ENCODE results near the gene PRPF38B. TPM values are rescaled to one million over a fixed set of nuclear protein-coding genes. Genes with fewer than 3 reads are reported as not detected.

Gene PRPF38B
- total RNA-seq, 1 donor = 14.1 TPM

GRCh38 chr1:108657356-108658080, 34.6 kb upstream of the PRPF38B start:
- no peak for DNase-seq (ENCODE audit: insufficient read length, low spot score, missing footprints)
- no peak overlapping the region for H3K27ac ChIP-seq (ENCODE audit: low read depth, low read length)
- no peaks in the 10 kb centered on the region for H3K27me3 ChIP-seq (ENCODE audit: insufficient read depth, low read length)
- H3K9me3 ChIP-seq (ENCODE audit: low read depth, low read length) = no peaks in the 10 kb centered on the region
- H2AFZ ChIP-seq (ENCODE audit: low read length) = no peak overlapping the region
- H3K79me2 ChIP-seq (ENCODE audit: insufficient read depth, low read length) = no peaks in the 10 kb centered on the region
- no peaks in the 10 kb centered on the region for H4K20me1 ChIP-seq (ENCODE audit: insufficient read depth, low read length)
- no peaks in the 10 kb centered on the region for H3K36me3 ChIP-seq (ENCODE audit: insufficient read depth, low read length)
- no peak overlapping the region for H3K4me3 ChIP-seq (ENCODE audit: insufficient read depth, low read length)
- no peak for TF ChIP-seq CTCF (IDR thresholded peaks at IDR 0.05; ENCODE audit: extremely low read depth, low read depth, low read length)
- H3K4me1 ChIP-seq (ENCODE audit: insufficient read depth, low read length) = peaks cover 3% of the 10 kb centered on the region
- no peak overlapping the region for H3K4me2 ChIP-seq (ENCODE audit: insufficient read depth, low read length)

- Histone ChIP-seq H3K27me3 (ENCODE audit: insufficient read depth, low read length) (no peaks in the 10 kb centered on the region), H4K20me1 (ENCODE audit: insufficient read depth, low read length) (no peaks in the 10 kb centered on the region), H3K4me2 (ENCODE audit: insufficient read depth, low read length) (peak within 1 kb of the TSS; percentile 84), H3K4me1 (ENCODE audit: insufficient read depth, low read length) (peaks cover 3% of the 10 kb centered on the region), H3K36me3 (ENCODE audit: insufficient read depth, low read length) (no peaks in the 10 kb centered on the region), H2AFZ (ENCODE audit: low read length) (peak within 1 kb of the TSS; percentile 98), H3K27ac (ENCODE audit: low read depth, low read length) (peak within 1 kb of the TSS; percentile 88), H3K9me3 (ENCODE audit: low read depth, low read length) (no peaks in the 10 kb centered on the region), H3K79me2 (ENCODE audit: insufficient read depth, low read length) (no peaks in the 10 kb centered on the region), H3K4me3 (ENCODE audit: insufficient read depth, low read length) (peak within 1 kb of the TSS; percentile 83)
- TF ChIP-seq CTCF (IDR thresholded peaks at IDR 0.05; ENCODE audit: extremely low read depth, low read depth, low read length) = no peak
- peak; percentile 93 for DNase-seq (ENCODE audit: insufficient read length, low spot score, missing footprints)
These were observed 31.0 kb upstream of the PRPF38B start, which contains the start of gene HENMT1 for GRCh38 chr1:108661030-108661609. TSS of gene HENMT1 (minus strand) at chr1:108661093. CDS start at chr1:108659884, 1,209 bp downstream.

- no peaks in the 10 kb centered on the region for H3K79me2 ChIP-seq (ENCODE audit: insufficient read depth, low read length)
- no peaks in the 10 kb centered on the region for H3K27me3 ChIP-seq (ENCODE audit: insufficient read depth, low read length)
- H2AFZ ChIP-seq (ENCODE audit: low read length) = no peak overlapping the region
- peaks cover 3% of the 10 kb centered on the region for H3K4me1 ChIP-seq (ENCODE audit: insufficient read depth, low read length)
- no peak overlapping the region for H3K4me3 ChIP-seq (ENCODE audit: insufficient read depth, low read length)
- no peak for TF ChIP-seq CTCF (IDR thresholded peaks at IDR 0.05; ENCODE audit: extremely low read depth, low read depth, low read length)
- H3K36me3 ChIP-seq (ENCODE audit: insufficient read depth, low read length) = no peaks in the 10 kb centered on the region
- H4K20me1 ChIP-seq (ENCODE audit: insufficient read depth, low read length) = no peaks in the 10 kb centered on the region
- no peak for DNase-seq (ENCODE audit: insufficient read length, low spot score, missing footprints)
- no peaks in the 10 kb centered on the region for H3K9me3 ChIP-seq (ENCODE audit: low read depth, low read length)
- H3K27ac ChIP-seq (ENCODE audit: low read depth, low read length) = no peak overlapping the region
- no peak overlapping the region for H3K4me2 ChIP-seq (ENCODE audit: insufficient read depth, low read length)
These were observed 29.0 kb upstream of the PRPF38B start for GRCh38 chr1:108663074-108663473.

- Histone ChIP-seq H3K4me3 (ENCODE audit: insufficient read depth, low read length) (no peak overlapping the region), H3K36me3 (ENCODE audit: insufficient read depth, low read length) (no peaks in the 10 kb centered on the region), H2AFZ (ENCODE audit: low read length) (peak overlapping the region; percentile 49), H3K79me2 (ENCODE audit: insufficient read depth, low read length) (no peaks in the 10 kb centered on the region), H3K27ac (ENCODE audit: low read depth, low read length) (no peak overlapping the region), H3K27me3 (ENCODE audit: insufficient read depth, low read length) (no peaks in the 10 kb centered on the region), H3K4me2 (ENCODE audit: insufficient read depth, low read length) (no peak overlapping the region), H3K4me1 (ENCODE audit: insufficient read depth, low read length) (peaks cover 3% of the 10 kb centered on the region), H3K9me3 (ENCODE audit: low read depth, low read length) (no peaks in the 10 kb centered on the region), H4K20me1 (ENCODE audit: insufficient read depth, low read length) (no peaks in the 10 kb centered on the region)
- DNase-seq (ENCODE audit: insufficient read length, low spot score, missing footprints) = no peak
- no peak for TF ChIP-seq CTCF (IDR thresholded peaks at IDR 0.05; ENCODE audit: extremely low read depth, low read depth, low read length)
These were observed 27.6 kb upstream of the PRPF38B start for GRCh38 chr1:108664481-108664880.
